A549 (cell line): ENCODE measurements around the gene CNTN2. TPM values are rescaled to one million over a fixed set of nuclear protein-coding genes. Genes with fewer than 3 reads are reported as not detected.

ENCODE experiments used
- ATAC-seq, 2 experiments: fragments of 200-7000 bp in 1 of 2; fragments of >200 bp in 1 of 2; cut with Nextera tagmentation in 1 of 2; cut with Tn5 transposase in 1 of 2; 3 replicates each; pipeline versions ENCODE4 v1.8.0 to v1.9.1; 2018 to 2020; ENCODE audit warnings: mild to moderate bottlenecking in 1 of 2, moderate library complexity in 1 of 2
- CTCF ChIA-PET: fragments of 300-600 bp; sonication (Branson Sonifier 250); formaldehyde crosslinking; extraction: SDS; loops from one replicate; lab custom pipeline; 2021; ENCODE audit warnings: antibody characterized with exemption, inconsistent platforms; lab: Yijun Ruan, JAX
- POLR2A ChIA-PET: fragments of 350-600 bp; formaldehyde crosslinking; extraction: SDS; loops from one replicate; lab custom pipeline; 2021; ENCODE audit warnings: antibody characterized with exemption, inconsistent platforms; lab: Yijun Ruan, JAX
- DNase-seq, 2 experiments: peaks; one replicate each; pipeline versions ENCODE4 v3.0.0 to v3.0.0-alpha.2; 2011 to 2016; ENCODE audit warnings: low read depth in 1 of 2, low spot score in 1 of 2
- FAIRE-seq: peaks from 2 replicates; lab custom pipeline; 2011; peaks lifted over from hg19 to GRCh38; lab: Jason Lieb, UNC
- H3K27ac ChIP-seq, 2 experiments: fragments of >200 bp; sonication (Bioruptor Twin); formaldehyde crosslinking; 3 replicates each; pipeline ENCODE4 v1.5.1; 2016 to 2017
- H3K4me1 ChIP-seq: fragments of >200 bp; sonication (Bioruptor Twin); formaldehyde crosslinking; 3 replicates; pipeline ENCODE4 v1.6.1; 2016
- H3K4me2 ChIP-seq: fragments of >200 bp; sonication (Bioruptor Twin); formaldehyde crosslinking; 3 replicates; pipeline ENCODE4 v1.6.1; 2016
- H3K4me3 ChIP-seq: fragments of >200 bp; sonication (Bioruptor Twin); formaldehyde crosslinking; 3 replicates; pipeline ENCODE4 v1.5.1; 2016
- H3K9me3 ChIP-seq: fragments of >200 bp; sonication (Bioruptor Twin); formaldehyde crosslinking; 3 replicates; pipeline ENCODE4 v1.6.1; 2016
- BCL3 ChIP-seq: fragments of >200 bp; sonication (Bioruptor Twin); formaldehyde crosslinking; IDR thresholded peaks from 3 replicates; pipeline ENCODE4 v1.6.1; 2016
- CEBPB ChIP-seq, 2 experiments: fragments of >200 bp in 1 of 2; sonication (Bioruptor Twin) in 1 of 2; formaldehyde crosslinking in 1 of 2; IDR thresholded peaks; 2 replicates each; pipeline ENCODE4 v1.6.1; 2012 to 2016
- CTCF ChIP-seq: fragments of >200 bp; sonication (Bioruptor Twin); formaldehyde crosslinking; IDR thresholded peaks from 3 replicates; pipeline ENCODE4 v1.5.1; 2016
- ESRRA ChIP-seq: fragments of 150-350 bp; IDR thresholded peaks from 2 replicates; pipeline ENCODE4 v1.6.1; 2014; ENCODE audit warnings: mild to moderate bottlenecking, low read length, borderline replicate concordance
- FOSL2 ChIP-seq, 2 experiments: fragments of 450-650 bp in 1 of 2; fragments of >200 bp in 1 of 2; sonication (Bioruptor Twin) in 1 of 2; formaldehyde crosslinking; IDR thresholded peaks; 2 replicates each; pipeline versions ENCODE4 v1.5.0 to v1.6.1; 2016 to 2020; ENCODE audit warnings: mild to moderate bottlenecking in 1 of 2, moderate library complexity in 1 of 2
- GATA3 ChIP-seq: IDR thresholded peaks from 2 replicates; pipeline ENCODE4 v1.6.1; 2012; ENCODE audit warnings: borderline replicate concordance
- HES2 ChIP-seq: fragments of >200 bp; sonication (Bioruptor Twin); formaldehyde crosslinking; IDR thresholded peaks from 2 replicates; pipeline ENCODE4 v1.6.1; 2016
- JUN ChIP-seq, 2 experiments: fragments of >200 bp; sonication (Bioruptor Twin); formaldehyde crosslinking; IDR thresholded peaks; 2 replicates in 1 of 2; 3 replicates in 1 of 2; pipeline ENCODE4 v1.6.1; 2016 to 2017
- KDM1A ChIP-seq: fragments of 200-600 bp; sonication (generic); IDR thresholded peaks from 2 replicates; pipeline ENCODE4 v1.6.1; 2016; ENCODE audit warnings: low read depth, mild to moderate bottlenecking
- MAFK ChIP-seq: fragments of 450-650 bp; IDR thresholded peaks from 2 replicates; pipeline ENCODE4 v1.6.1; 2014; ENCODE audit not compliant: partially characterized antibody
- MYC ChIP-seq: IDR thresholded peaks from 2 replicates; pipeline ENCODE4 v1.6.1; 2012; ENCODE audit warnings: mild to moderate bottlenecking, inconsistent platforms, low read length, improper control_type of control experiment, borderline replicate concordance
- NR3C1 ChIP-seq: fragments of >200 bp; sonication (Bioruptor Twin); formaldehyde crosslinking; IDR thresholded peaks from 3 replicates; pipeline ENCODE4 v1.6.1; 2017
- PHF8 ChIP-seq: fragments of 200-600 bp; sonication (generic); IDR thresholded peaks from 2 replicates; pipeline ENCODE4 v1.6.1; 2016; ENCODE audit warnings: low read depth, mild to moderate bottlenecking, antibody characterized with exemption, moderate library complexity, borderline replicate concordance
- POLR2AphosphoS2 ChIP-seq: conservative IDR thresholded peaks from 2 replicates; pipeline ENCODE4 v1.6.1; 2012; ENCODE audit warnings: low read length, improper control_type of control experiment, inconsistent platforms
- RAD21 ChIP-seq, 2 experiments: fragments of >200 bp in 1 of 2; sonication (Bioruptor Twin) in 1 of 2; formaldehyde crosslinking in 1 of 2; IDR thresholded peaks in 1 of 2; conservative IDR thresholded peaks in 1 of 2; 2 replicates in 1 of 2; 3 replicates in 1 of 2; pipeline ENCODE4 v1.6.1; 2012 to 2018; ENCODE audit warnings: inconsistent platforms in 1 of 2
- SMC3 ChIP-seq: fragments of >200 bp; sonication (Bioruptor Twin); formaldehyde crosslinking; IDR thresholded peaks from 3 replicates; pipeline ENCODE4 v1.6.1; 2018; ENCODE audit warnings: inconsistent platforms
- SREBF2 ChIP-seq: fragments of 450-650 bp; IDR thresholded peaks from 2 replicates; pipeline ENCODE4 v1.6.1; 2014; ENCODE audit warnings: mild to moderate bottlenecking, moderate library complexity
- TP53 ChIP-seq: fragments of 250-450 bp; sonication (Bioruptor Pico); IDR thresholded peaks from 2 replicates; pipeline ENCODE4 v1.5.0; 2021; ENCODE audit warnings: mild to moderate bottlenecking, moderate library complexity
- ZC3H11A ChIP-seq: fragments of 450-650 bp; IDR thresholded peaks from 2 replicates; pipeline ENCODE4 v1.6.1; 2014; ENCODE audit warnings: antibody characterized with exemption, mild to moderate bottlenecking
- WGBS: methylation state at CpG from one replicate; pipeline ENCODE4 v1.1.6; 2017; ENCODE audit errors: missing lambda C conversion rate; 5-methylcytosine and 5-hydroxymethylcytosine counted together
- polyA plus RNA-seq, 4 experiments: library from polyadenylated mRNA; depleted of rRNA in 3 of 4; stranded (reverse); fragments of >200 nt; fragmentation: RNase III in 1 of 4; extraction: RNeasy Plus Mini Kit Qiagen cat#74134 plus additional on column Dnase treatment in 1 of 4; gene quantifications; 2 replicates in 3 of 4; 3 replicates in 1 of 4; pipeline ENCODE4 v1.2.3, GENCODE V29; 2011 to 2017
- TF ChIP-seq, protein P1 (sequence below): IDR thresholded peaks from 2 replicates; pipeline ENCODE4 v1.6.1; 2012; ENCODE audit warnings: low read depth, borderline replicate concordance
- TF ChIP-seq, protein P2 (sequence below): fragments of 250-450 bp; sonication (Bioruptor Pico); IDR thresholded peaks from 2 replicates; pipeline ENCODE4 v1.5.0; 2021; ENCODE audit warnings: mild to moderate bottlenecking, moderate library complexity, borderline replicate concordance

CNTN2 gene
- polyA plus RNA-seq, 2 of the 4 experiments (the other 2 are of a cell fraction): not detected

DNA sequence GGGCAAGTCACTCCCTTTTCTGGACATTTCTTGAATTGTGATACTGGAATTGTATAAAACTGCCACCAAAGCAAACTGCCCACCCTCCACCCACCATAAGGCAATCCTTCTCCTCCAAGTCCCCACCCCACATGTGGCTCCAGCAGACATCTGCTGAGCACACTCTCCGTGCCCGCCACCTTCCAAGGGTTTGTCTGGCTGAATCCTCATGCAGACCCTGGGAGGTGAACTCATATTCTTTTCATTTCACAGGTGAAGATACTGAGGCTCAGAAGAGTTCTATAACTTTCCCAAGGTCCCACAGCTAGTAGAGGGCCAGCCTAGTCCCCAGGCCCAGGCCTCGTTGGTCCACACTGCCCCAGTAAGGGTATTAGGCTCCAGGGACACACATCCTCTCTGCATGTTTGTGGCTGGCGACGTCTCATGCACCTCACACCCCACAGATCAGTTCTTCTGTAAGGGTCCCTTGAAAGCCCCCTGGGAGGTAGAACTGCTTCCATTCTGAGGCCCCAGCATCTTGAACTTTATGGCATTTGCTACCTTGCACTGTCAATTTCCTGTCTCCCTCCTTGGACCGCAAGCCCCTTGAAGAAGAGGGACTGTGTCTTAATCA, 14.1 kb downstream of the CNTN2 start:
- Histone ChIP-seq H3K4me1 (no peaks in the 10 kb centered on the region), H3K4me3 (no peak overlapping the region), H3K27ac (no peak overlapping the region), H3K4me2 (no peak overlapping the region), H3K9me3 (no peaks in the 10 kb centered on the region)
- ATAC-seq (no peak), FAIRE-seq (no peak), DNase-seq (no peak)
- POLR2A ChIA-PET: no interaction called here
- CTCF ChIA-PET: interaction anchor here (1.1 to 5.9 kb wide), 3 partner anchors 14 to 250 kb away, joined by 4 to 32 read pairs (median 6); no protein-coding TSS in a partner anchor
- WGBS: 94% methylated on average over 5 of the region's 6 CpGs
- TF ChIP-seq, protein P1, sequence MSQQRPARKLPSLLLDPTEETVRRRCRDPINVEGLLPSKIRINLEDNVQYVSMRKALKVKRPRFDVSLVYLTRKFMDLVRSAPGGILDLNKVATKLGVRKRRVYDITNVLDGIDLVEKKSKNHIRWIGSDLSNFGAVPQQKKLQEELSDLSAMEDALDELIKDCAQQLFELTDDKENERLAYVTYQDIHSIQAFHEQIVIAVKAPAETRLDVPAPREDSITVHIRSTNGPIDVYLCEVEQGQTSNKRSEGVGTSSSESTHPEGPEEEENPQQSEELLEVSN: no peak
- no peak for TF ChIP-seq ZC3H11A
- no peak for TF ChIP-seq TP53 (CRISPR knock-in tag)
- no peak for TF ChIP-seq GATA3
- TF ChIP-seq SREBF2: no peak
- no peak for TF ChIP-seq BCL3
- no peak for TF ChIP-seq HES2
- no peak for TF ChIP-seq FOSL2 (IDR thresholded peaks at IDR 0.05)
- no peak for TF ChIP-seq FOSL2 (CRISPR knock-in tag; IDR thresholded peaks at IDR 0.05)
- TF ChIP-seq JUN (IDR thresholded peaks at IDR 0.05): no peak
- no peak for TF ChIP-seq RAD21 (conservative IDR thresholded peaks at IDR 0.05 in 1 of 2, IDR thresholded peaks at IDR 0.05 in 1 of 2)
- TF ChIP-seq NR3C1: no peak
- no peak for TF ChIP-seq PHF8
- TF ChIP-seq KDM1A: no peak
- TF ChIP-seq, protein P2, sequence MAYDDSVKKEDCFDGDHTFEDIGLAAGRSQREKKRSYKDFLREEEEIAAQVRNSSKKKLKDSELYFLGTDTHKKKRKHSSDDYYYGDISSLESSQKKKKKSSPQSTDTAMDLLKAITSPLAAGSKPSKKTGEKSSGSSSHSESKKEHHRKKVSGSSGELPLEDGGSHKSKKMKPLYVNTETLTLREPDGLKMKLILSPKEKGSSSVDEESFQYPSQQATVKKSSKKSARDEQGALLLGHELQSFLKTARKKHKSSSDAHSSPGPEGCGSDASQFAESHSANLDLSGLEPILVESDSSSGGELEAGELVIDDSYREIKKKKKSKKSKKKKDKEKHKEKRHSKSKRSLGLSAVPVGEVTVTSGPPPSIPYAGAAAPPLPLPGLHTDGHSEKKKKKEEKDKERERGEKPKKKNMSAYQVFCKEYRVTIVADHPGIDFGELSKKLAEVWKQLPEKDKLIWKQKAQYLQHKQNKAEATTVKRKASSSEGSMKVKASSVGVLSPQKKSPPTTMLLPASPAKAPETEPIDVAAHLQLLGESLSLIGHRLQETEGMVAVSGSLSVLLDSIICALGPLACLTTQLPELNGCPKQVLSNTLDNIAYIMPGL (CRISPR knock-in tag): no peak

- POLR2A ChIA-PET: no interaction called here
- Histone ChIP-seq H3K4me2 (no peak overlapping the region), H3K27ac (no peak overlapping the region), H3K4me3 (no peak overlapping the region), H3K4me1 (no peaks in the 10 kb centered on the region), H3K9me3 (no peaks in the 10 kb centered on the region)
- WGBS: 66% methylated on average over 5 of the region's 19 CpGs
- TF ChIP-seq CTCF: no peak
- TF ChIP-seq MAFK: no peak
- no peak for TF ChIP-seq CEBPB (IDR thresholded peaks at IDR 0.05)
- no peak for TF ChIP-seq ESRRA
- TF ChIP-seq SMC3: no peak
- no peak for TF ChIP-seq POLR2AphosphoS2
- TF ChIP-seq MYC: no peak
- FAIRE-seq (no peak), ATAC-seq (no peak), DNase-seq (no peak)
- CTCF ChIA-PET: interaction anchor here (0.5 to 6.0 kb wide), 5 partner anchors 19 to 114 kb away, joined by 3 to 134 read pairs (median 4); partner anchors contain the start of gene TMEM81
These were observed 15.0 kb downstream of the CNTN2 start for GRCh38 chr1:205057808-205058575.
